Body of pancreas (tissue), 4 donors: ENCODE data around the gene DOCK3. TPM values are rescaled to one million over a fixed set of nuclear protein-coding genes. Genes with fewer than 3 reads are reported as not detected.
"Not testable (repeated sequence)": the region's sequence is repeated elsewhere in the genome, so short reads cannot be mapped to it uniquely, and the experiment has no call there.

ENCODE experiments used
- ATAC-seq: fragments of 150-250 bp; one replicate; pipeline ENCODE4 v1.9.1; 2016
- DNase-seq, 4 donors: peaks; one replicate each; pipeline ENCODE4 v3.0.0-alpha.2; 2019
- H3K27ac ChIP-seq, 4 donors: fragments of 200-600 bp; sonication (generic); 1 replicate in 3 of 4; 2 replicates in 1 of 4; pipeline versions ENCODE4 v1.5.1 to v1.6.1; 2016 to 2019; ENCODE audit warnings: mild to moderate bottlenecking in 1 of 4, mixed read lengths in 1 of 4, moderate library complexity in 1 of 4
- H3K27me3 ChIP-seq, 2 donors: fragments of 200-600 bp; sonication (generic); one replicate each; pipeline ENCODE4 v1.6.0; 2016; ENCODE audit warnings: mild to moderate bottlenecking in 1 of 2
- H3K36me3 ChIP-seq, 2 donors: fragments of 200-600 bp; sonication (generic); replicated peaks in 1 of 2; 2 replicates each; pipeline ENCODE4 v1.5.1; 2016; ENCODE audit warnings: low read depth in 2 of 2; ENCODE audit not compliant: insufficient read depth in 1 of 2
- H3K4me1 ChIP-seq: fragments of 200-600 bp; sonication (generic); one replicate; pipeline ENCODE4 v1.6.0; 2016
- H3K4me3 ChIP-seq, 2 donors: fragments of 200-600 bp; sonication (generic); 1 replicate in 1 of 2; 2 replicates in 1 of 2; pipeline ENCODE4 v1.5.1; 2016 to 2019
- H3K9me3 ChIP-seq, 3 donors: fragments of 200-600 bp; sonication (generic); 1 replicate in 2 of 3; 2 replicates in 1 of 3; pipeline ENCODE4 v1.5.1; 2016
- CTCF ChIP-seq, 7 experiments: fragments of 450-650 bp in 4 of 7; fragments of 200-600 bp in 3 of 7; sonication (generic) in 3 of 7; IDR thresholded peaks; one replicate each; pipeline ENCODE4 v1.5.1; 2016 to 2019; ENCODE audit warnings: antibody characterized with exemption in 7 of 7
- POLR2A ChIP-seq, 3 donors: fragments of 450-650 bp; IDR thresholded peaks; one replicate each; pipeline ENCODE4 v1.6.1; 2016; ENCODE audit warnings: antibody characterized with exemption in 3 of 3, mild to moderate bottlenecking in 2 of 3
- WGBS, 2 donors: methylation state at CpG; one replicate each; pipeline ENCODE4 v1.1.5; 2017; 5-methylcytosine and 5-hydroxymethylcytosine counted together
- intact Hi-C: fragments of 100-400 bp; cut with DNase I; formaldehyde crosslinking; loops from one replicate; pipeline ENCODE4 v1.15.1; 2023
- total RNA-seq, 2 donors: library from RNA; depleted of rRNA; stranded (reverse); fragments of >200 nt; gene quantifications; one replicate each; pipeline ENCODE4 v1.1.0, GENCODE V29; 2016

The DOCK3 gene
- total RNA-seq, 2 donors from 2014 or later, result 0.52 TPM; not detected in 1

DNA sequence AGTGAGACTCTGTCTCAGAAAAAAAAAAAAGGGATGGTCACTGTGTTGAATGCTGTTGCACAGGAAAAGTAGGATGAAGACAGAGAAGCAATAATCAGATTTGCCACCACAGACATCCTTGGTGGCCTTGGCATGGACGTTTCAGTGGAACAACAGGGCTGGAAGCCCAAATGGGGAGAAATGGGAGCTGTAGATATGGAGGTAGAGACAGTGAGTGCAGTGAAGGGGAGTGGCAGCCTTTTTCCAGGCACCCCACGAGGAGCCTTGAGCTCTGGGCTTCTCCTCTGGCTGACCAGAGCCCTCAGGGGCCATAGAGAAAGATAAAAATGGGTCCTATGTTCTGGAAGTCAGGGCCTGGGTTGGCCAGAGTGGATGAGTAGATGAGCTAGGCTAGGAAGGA, 12.3 kb upstream of the DOCK3 start:
- Histone ChIP-seq H3K4me3 (no peak overlapping the region), H3K27ac (no peak overlapping the region), H3K9me3 (no peaks in the 10 kb centered on the region), H3K4me1 (peaks cover 8% of the 10 kb centered on the region), H3K27me3 (no peaks in the 10 kb centered on the region), H3K36me3 (no peaks in the 10 kb centered on the region)
- TF ChIP-seq POLR2A (IDR thresholded peaks at IDR 0.05), result no peak
- no peak for TF ChIP-seq CTCF (IDR thresholded peaks at IDR 0.05)
- intact Hi-C loops, result no loop called here
- 31 to 39% methylated on average over 2 of the region's 2 CpGs for WGBS, 2 donors
- ATAC-seq (no peak), DNase-seq (no peak)

DNA sequence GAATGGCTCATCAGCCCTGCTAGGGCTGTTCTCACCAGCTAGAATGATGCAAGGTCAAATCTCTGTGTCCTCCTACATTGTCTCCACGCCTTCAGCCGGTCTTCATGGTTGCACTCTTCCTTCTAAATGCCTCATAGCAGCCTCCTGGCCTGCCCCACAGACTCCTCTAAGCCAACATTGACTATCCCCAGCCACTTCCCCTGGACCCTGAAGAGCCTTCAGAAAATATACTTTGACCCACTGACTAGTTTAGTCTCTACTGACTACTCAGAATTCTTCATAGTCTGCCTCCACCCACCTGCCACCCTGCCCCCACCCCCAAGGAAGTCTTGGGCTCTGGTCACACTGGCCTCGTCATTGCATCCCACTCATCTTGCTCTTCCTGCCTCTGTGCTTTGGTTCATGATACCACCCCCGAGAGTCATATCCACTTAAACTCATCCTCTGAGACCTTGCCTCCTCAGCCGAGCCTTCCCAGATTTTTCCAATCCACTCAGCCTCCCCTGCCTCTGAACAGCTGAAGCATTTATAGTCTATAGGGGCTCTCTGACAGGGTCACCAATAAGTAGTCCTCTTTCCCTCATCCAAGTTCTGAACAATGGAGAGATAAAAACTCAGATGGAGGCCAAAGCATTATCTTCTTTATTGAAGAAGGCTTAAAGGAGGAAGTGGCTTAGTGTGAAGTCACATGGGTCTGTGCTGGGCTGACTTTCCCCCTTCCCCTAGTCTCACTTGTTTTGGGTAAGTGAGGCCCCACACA, 9.5 kb upstream of the DOCK3 start:
- intact Hi-C loops, result no loop called here
- ATAC-seq (no peak), DNase-seq (no peak)
- H3K9me3 ChIP-seq, result no peaks in the 10 kb centered on the region
- TF ChIP-seq POLR2A (IDR thresholded peaks at IDR 0.05), result no peak
- TF ChIP-seq CTCF (IDR thresholded peaks at IDR 0.05), result no peak
- no peaks in the 10 kb centered on the region for H3K36me3 ChIP-seq
- peaks cover 8% of the 10 kb centered on the region for H3K4me1 ChIP-seq
- WGBS, 2 donors, result 71 to 87% methylated on average over 5 of the region's 5 CpGs
- H3K4me3 ChIP-seq, result no peak overlapping the region
- H3K27ac ChIP-seq, result no peak overlapping the region
- no peaks in the 10 kb centered on the region for H3K27me3 ChIP-seq

DNA sequence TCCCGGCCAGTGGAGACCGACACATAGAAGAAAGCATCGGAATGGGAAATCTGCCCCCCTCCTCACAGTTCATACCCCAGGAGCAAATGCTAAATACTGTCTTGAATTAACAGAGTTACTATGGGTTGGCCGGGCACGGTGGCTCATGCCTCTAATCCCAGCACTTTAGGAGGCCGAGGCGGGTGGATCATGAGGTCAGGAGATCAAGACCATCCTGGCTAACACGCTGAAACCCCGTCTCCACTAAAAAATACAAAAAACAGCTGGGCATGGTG, 8.9 kb upstream of the DOCK3 start:
- H3K27me3 ChIP-seq, H3K4me3 ChIP-seq, H3K36me3 ChIP-seq, H3K27ac ChIP-seq, H3K4me1 ChIP-seq, DNase-seq, ATAC-seq, H3K9me3 ChIP-seq, intact Hi-C loops: not testable (repeated sequence)
- WGBS, 2 donors, result 74 to 77% methylated on average over 9 of the region's 9 CpGs

DNA sequence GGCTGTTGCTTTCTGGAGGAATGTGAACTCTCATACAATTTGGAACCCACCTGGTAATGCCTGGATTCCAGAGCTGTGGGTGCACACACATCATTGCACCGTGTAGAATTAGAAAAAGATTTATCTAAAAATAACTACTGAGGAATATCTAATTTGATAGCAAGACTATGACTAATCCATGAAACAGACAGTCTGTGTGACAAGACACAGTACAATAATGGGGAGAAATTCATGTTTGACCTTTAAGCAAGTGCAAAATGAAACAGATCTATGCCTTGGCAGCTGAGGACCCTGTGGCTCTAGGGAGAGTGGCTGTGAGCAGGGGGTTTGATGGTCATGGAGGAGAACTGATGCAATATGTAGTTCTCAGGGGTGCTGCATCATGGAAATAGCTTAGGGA, 7.9 kb upstream of the DOCK3 start:
- Histone ChIP-seq H3K4me3 (no peak overlapping the region), H3K4me1 (peaks cover 8% of the 10 kb centered on the region), H3K36me3 (no peaks in the 10 kb centered on the region), H3K27ac (no peak overlapping the region), H3K9me3 (no peaks in the 10 kb centered on the region), H3K27me3 (no peaks in the 10 kb centered on the region)
- TF ChIP-seq CTCF (IDR thresholded peaks at IDR 0.05), result no peak
- TF ChIP-seq POLR2A (IDR thresholded peaks at IDR 0.05), result no peak
- no peak for DNase-seq
- WGBS, 2 donors, result 11 to 17% methylated on average over 1 of the region's 1 CpG
- intact Hi-C loops, result no loop called here
- ATAC-seq, result no peak

DNA sequence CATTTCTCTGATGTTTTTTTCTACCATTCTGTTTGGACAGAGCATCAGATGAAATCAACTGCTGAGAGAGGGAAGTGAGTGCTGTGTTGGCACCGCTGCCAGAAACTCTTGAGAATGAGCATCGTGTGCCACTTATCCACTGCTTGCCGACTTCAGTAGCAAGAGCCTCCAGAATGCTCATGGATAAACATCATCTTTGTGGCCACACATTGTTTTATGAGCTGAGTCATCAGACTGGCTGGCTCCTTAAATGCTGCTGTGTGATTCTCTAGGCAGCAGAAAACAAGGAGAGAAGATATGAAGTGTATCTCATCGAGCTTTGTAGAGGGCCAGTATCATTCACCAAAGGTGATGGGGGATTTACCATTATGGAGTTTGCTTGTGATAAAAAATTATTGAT, 3.4 kb upstream of the DOCK3 start:
- TF ChIP-seq POLR2A (IDR thresholded peaks at IDR 0.05) (no peak), CTCF (IDR thresholded peaks at IDR 0.05) (no peak)
- DNase-seq, result no peak
- no peaks in the 10 kb centered on the region for H3K9me3 ChIP-seq
- intact Hi-C loops, result no loop called here
- 69 to 70% methylated on average over 4 of the region's 4 CpGs for whole genome bisulfite sequencing, 2 donors
- H3K4me3 ChIP-seq, result no peak overlapping the region
- H3K4me1 ChIP-seq, result peaks cover 10% of the 10 kb centered on the region
- H3K36me3 ChIP-seq, result no peaks in the 10 kb centered on the region
- H3K27ac ChIP-seq, result no peak overlapping the region
- no peak for ATAC-seq
- H3K27me3 ChIP-seq, result peaks cover 3 to 6% of the 10 kb centered on the region in 2 donors
